ENCODE measurements around the gene DLG3.

DNA sequence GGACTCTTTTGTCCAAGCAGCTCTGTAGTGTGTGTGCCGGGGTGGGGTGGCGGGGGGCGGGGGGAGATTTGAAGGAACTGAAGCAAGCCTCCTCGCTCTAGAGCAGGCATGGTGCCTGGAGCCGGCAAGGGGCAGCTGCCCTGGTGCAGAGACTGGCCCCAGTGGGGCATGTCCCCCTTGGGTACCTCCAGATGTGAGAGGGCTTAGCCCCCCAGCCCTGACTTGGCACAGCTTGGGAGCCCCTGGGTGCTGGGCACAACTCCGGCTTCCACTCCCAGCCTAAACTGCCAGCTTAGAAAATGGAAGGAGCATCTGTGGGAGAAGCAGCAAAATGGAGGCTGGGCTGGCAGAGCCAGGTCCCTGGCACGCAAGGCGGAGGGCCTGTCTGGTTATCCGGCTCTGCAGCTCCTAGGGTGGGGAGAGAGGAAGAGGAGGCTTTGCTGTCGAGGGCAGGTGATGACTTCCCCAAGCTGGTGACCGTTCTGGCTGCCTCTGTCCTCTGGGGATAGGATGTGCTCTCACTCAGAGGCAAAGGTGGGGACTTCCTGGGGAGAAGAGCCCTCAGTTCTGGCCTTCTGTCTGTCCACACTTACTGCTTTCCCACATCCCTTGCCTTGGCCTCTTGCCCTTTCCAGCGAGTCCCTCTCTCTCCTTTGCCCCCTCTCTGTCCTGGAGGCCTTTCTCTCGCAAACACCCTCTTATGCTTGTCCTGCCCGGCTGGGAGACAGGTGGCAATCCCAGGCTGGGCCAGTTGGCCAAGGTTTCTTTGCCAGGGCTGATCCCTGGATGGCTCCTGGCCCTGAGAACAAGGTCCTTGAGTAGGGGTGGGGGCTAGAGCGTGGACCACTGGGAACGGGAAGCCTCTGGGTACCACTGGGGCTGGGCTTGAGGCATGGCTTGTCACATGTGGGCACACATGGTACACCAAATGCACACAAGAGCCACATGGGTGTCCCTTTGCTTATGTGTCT, 2.0 kb downstream of the DLG3 start:
- TF ChIP-seq POLR2A (IDR thresholded peaks at IDR 0.05): no peak
- TF ChIP-seq, protein P1, sequence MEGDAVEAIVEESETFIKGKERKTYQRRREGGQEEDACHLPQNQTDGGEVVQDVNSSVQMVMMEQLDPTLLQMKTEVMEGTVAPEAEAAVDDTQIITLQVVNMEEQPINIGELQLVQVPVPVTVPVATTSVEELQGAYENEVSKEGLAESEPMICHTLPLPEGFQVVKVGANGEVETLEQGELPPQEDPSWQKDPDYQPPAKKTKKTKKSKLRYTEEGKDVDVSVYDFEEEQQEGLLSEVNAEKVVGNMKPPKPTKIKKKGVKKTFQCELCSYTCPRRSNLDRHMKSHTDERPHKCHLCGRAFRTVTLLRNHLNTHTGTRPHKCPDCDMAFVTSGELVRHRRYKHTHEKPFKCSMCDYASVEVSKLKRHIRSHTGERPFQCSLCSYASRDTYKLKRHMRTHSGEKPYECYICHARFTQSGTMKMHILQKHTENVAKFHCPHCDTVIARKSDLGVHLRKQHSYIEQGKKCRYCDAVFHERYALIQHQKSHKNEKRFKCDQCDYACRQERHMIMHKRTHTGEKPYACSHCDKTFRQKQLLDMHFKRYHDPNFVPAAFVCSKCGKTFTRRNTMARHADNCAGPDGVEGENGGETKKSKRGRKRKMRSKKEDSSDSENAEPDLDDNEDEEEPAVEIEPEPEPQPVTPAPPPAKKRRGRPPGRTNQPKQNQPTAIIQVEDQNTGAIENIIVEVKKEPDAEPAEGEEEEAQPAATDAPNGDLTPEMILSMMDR (IDR thresholded peaks at IDR 0.05): no peak

Data from heart left ventricle (tissue), 13 donors.